AG04450 (cell line): ENCODE data around the gene AFG3L2. TPM values are rescaled to one million over a fixed set of nuclear protein-coding genes. Genes with fewer than 3 reads are reported as not detected.

Experiments
- CTCF ChIA-PET: fragments of 300-600, 350-600 bp; formaldehyde crosslinking; extraction: SDS; loops from one replicate; lab custom pipeline; 2022; ENCODE audit warnings: antibody characterized with exemption, inconsistent platforms; lab: Charles Lee
- POLR2A ChIA-PET: fragments of 350-600 bp; formaldehyde crosslinking; extraction: SDS; loops from one replicate; lab custom pipeline; 2021; ENCODE audit warnings: antibody characterized with exemption, inconsistent platforms; lab: Yijun Ruan, JAX
- DNase-seq: peaks from one replicate; pipeline ENCODE4 v3.0.0-alpha.2; 2011; ENCODE audit warnings: low read depth, low spot score
- H3K27ac ChIP-seq: one replicate; pipeline ENCODE4 v1.5.1; 2012; ENCODE audit warnings: low read depth, low read length, control low read depth
- H3K27me3 ChIP-seq: one replicate; pipeline ENCODE4 v1.6.0; 2012; ENCODE audit warnings: low read length; ENCODE audit not compliant: control insufficient read depth, insufficient read depth
- H3K4me3 ChIP-seq: 2 replicates; pipeline ENCODE4 v1.5.1; 2011; ENCODE audit warnings: mild to moderate bottlenecking, low read depth, low read length, control low read depth
- H3K9me3 ChIP-seq: 2 replicates; pipeline ENCODE4 v1.5.1; 2012; ENCODE audit warnings: low read length; ENCODE audit not compliant: control insufficient read depth, insufficient read depth
- polyA plus RNA-seq: library from polyadenylated mRNA; depleted of rRNA; stranded (reverse); fragments of >200 nt; gene quantifications from 2 replicates; pipeline ENCODE4 v1.2.3, GENCODE V29; 2011
- TF ChIP-seq, protein P1 (sequence below): IDR thresholded peaks from 2 replicates; pipeline ENCODE4 v1.5.1; 2011; ENCODE audit warnings: low read depth, low read length, control low read depth, inconsistent platforms

The AFG3L2 gene
- polyA plus RNA-seq, 1 experiment = 38.0 TPM

DNA sequence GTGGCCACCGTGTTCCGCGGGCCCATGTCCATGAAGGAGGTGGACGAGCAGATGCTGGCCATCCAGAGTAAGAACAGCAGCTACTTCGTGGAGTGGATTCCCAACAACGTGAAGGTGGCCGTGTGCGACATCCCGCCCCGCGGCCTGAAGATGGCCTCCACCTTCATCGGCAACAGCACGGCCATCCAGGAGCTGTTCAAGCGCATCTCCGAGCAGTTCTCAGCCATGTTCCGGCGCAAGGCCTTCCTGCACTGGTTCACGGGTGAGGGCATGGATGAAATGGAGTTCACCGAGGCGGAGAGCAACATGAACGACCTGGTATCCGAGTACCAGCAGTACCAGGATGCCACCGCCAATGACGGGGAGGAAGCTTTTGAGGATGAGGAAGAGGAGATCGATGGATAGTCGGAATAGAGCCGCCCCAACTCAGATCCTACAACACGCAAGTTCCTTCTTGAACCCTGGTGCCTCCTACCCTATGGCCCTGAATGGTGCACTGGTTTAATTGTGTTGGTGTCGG is 51.2 kb downstream of the AFG3L2 start:
- no peak overlapping the region for H3K27ac ChIP-seq
- TF ChIP-seq, protein P1, sequence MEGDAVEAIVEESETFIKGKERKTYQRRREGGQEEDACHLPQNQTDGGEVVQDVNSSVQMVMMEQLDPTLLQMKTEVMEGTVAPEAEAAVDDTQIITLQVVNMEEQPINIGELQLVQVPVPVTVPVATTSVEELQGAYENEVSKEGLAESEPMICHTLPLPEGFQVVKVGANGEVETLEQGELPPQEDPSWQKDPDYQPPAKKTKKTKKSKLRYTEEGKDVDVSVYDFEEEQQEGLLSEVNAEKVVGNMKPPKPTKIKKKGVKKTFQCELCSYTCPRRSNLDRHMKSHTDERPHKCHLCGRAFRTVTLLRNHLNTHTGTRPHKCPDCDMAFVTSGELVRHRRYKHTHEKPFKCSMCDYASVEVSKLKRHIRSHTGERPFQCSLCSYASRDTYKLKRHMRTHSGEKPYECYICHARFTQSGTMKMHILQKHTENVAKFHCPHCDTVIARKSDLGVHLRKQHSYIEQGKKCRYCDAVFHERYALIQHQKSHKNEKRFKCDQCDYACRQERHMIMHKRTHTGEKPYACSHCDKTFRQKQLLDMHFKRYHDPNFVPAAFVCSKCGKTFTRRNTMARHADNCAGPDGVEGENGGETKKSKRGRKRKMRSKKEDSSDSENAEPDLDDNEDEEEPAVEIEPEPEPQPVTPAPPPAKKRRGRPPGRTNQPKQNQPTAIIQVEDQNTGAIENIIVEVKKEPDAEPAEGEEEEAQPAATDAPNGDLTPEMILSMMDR = no peak
- H3K4me3 ChIP-seq = no peak overlapping the region
- CTCF ChIA-PET = no interaction called here
- no peaks in the 10 kb centered on the region for H3K27me3 ChIP-seq
- peaks cover 11% of the 10 kb centered on the region for H3K9me3 ChIP-seq
- DNase-seq = no peak
- POLR2A ChIA-PET = interaction anchor here (0.6 to 1.1 kb wide), 2 partner anchors 45 to 55 kb away, joined by 3 read pairs; no protein-coding TSS in a partner anchor

DNA sequence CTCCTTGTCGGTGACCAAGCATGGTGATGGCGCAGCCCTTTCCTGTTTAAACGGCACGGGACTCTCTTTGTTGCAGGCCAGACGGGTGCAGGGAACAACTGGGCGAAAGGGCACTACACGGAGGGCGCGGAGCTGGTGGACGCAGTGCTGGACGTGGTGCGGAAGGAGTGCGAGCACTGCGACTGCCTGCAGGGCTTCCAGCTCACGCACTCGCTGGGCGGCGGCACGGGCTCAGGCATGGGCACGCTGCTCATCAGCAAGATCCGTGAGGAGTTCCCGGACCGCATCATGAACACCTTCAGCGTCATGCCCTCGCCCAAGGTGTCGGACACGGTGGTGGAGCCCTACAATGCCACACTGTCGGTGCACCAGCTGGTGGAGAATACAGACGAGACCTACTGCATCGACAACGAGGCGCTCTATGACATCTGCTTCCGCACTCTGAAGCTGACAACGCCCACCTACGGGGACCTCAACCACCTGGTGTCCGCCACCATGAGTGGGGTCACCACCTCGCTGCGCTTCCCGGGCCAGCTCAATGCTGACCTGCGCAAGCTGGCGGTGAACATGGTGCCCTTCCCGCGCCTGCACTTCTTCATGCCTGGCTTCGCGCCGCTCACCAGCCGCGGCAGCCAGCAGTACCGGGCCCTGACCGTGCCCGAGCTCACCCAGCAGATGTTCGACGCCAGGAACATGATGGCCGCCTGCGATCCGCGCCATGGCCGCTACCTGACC is 51.9 kb downstream of the AFG3L2 start:
- no peaks in the 10 kb centered on the region for H3K27me3 ChIP-seq
- POLR2A ChIA-PET = interaction anchor here (1.1 to 1.4 kb wide), 2 partner anchors 9 to 45 kb away, joined by 3 read pairs; no protein-coding TSS in a partner anchor
- CTCF ChIA-PET = no interaction called here

DNA sequence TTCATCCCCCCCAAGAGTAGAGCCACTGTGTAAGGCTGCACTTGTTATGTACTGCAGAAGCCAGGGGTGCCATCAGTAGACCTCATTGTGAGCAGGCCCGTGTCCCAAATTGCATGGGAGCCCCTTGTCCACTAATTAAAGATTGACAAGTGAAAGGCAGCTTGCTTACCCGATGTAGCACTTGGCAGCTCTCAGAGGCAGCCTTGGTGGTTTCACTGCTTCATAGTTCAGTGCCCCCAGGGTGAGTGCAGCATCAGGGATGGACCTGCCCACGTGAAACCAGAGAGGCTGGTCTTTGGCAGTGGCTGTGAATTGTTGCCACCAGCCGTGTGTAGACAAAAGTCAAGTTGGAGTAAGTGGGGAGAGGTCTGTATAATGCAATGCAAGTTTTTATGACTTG is 55.7 kb downstream of the AFG3L2 start:
- Histone ChIP-seq H3K4me3 (no peak overlapping the region), H3K27ac (no peak overlapping the region), H3K9me3 (peaks cover 11% of the 10 kb centered on the region), H3K27me3 (no peaks in the 10 kb centered on the region)
- POLR2A ChIA-PET = no interaction called here
- no peak for DNase-seq
- CTCF ChIA-PET = no interaction called here
- TF ChIP-seq, protein P1 = no peak

More for the DNA sequence above, 51.9 kb downstream of the AFG3L2 start:
- DNase-seq = no peak
- Histone ChIP-seq H3K27ac (no peak overlapping the region), H3K4me3 (no peak overlapping the region), H3K9me3 (peaks cover 11% of the 10 kb centered on the region)
- TF ChIP-seq, protein P1 = no peak

DNA sequence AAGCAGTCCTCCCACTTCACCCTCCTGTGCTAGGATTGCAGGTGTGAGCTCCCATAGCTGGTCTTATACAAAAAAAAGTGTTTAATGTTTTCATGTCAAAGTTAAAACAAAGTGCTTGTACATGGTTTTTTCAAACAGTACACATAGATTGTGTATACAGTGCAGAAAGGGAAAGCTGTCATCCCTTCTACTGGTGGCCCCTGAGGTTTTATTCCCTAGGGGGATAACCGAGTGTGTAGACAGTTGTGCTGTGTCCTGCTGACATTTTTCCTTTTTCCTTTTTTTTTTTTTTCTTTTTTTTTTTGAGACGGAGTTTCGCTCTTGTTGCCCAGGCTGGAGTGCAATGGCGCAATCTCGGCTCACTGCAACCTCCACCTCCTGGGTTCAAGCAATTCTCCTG is 58.2 kb downstream of the AFG3L2 start:
- H3K9me3 ChIP-seq = no peaks in the 10 kb centered on the region
- DNase-seq = no peak
- H3K27ac ChIP-seq = no peak overlapping the region
- H3K4me3 ChIP-seq = no peak overlapping the region
- CTCF ChIA-PET = interaction anchor here (4.4 kb wide), 1 partner anchor 9 kb away, joined by 37 read pairs; no protein-coding TSS in a partner anchor
- POLR2A ChIA-PET = interaction anchor here (0.6 to 3.2 kb wide), 8 partner anchors 10 to 683 kb away, joined by 3 to 15 read pairs (median 4); partner anchors contain the start of gene AFG3L2
- H3K27me3 ChIP-seq = no peaks in the 10 kb centered on the region
- TF ChIP-seq, protein P1 = no peak

DNA sequence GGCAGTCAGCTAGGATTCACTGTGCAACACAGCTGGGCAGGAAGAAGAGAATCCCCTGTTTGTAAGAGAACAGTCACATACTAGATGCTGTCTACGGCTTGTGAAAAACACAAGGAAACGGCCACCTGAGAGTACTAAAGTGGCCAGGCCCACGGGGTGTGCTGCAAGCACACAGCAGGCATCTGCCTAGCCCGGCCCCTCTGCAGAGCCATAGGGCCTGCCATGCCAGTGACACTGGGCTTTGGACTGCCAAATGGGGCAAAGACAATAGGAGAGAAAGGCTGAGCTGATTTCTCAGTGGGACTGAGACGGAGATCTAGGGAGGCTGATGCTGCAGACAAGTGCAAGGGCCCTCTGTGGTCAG is 58.7 kb downstream of the AFG3L2 start:
- H3K27me3 ChIP-seq = no peaks in the 10 kb centered on the region
- ChIA-PET POLR2A (interaction anchor here (0.6 to 3.2 kb wide), 7 partner anchors 9 to 338 kb away, joined by 3 to 15 read pairs (median 7); partner anchors contain the start of gene AFG3L2), CTCF (interaction anchor here (1.4 to 4.4 kb wide), 2 partner anchors 9 to 46 kb away, joined by 5 to 37 read pairs; no protein-coding TSS in a partner anchor)
- TF ChIP-seq, protein P1 = no peak
- no peaks in the 10 kb centered on the region for H3K9me3 ChIP-seq
- no peak for DNase-seq
- H3K27ac ChIP-seq = no peak overlapping the region
- H3K4me3 ChIP-seq = no peak overlapping the region
